GM18951 (cell line): Measurements from ENCODE around the gene EME2.

Source experiments
- POLR2A ChIP-seq: IDR thresholded peaks from 4 replicates; pipeline ENCODE4 v1.6.1; 2011; ENCODE audit warnings: mild to moderate bottlenecking; ENCODE audit not compliant: insufficient read length, insufficient read depth; ENCODE audit errors: extremely low read depth
- in situ Hi-C: fragments of 300-500 bp; cut with MboI; formaldehyde crosslinking; loops from one replicate; pipeline ENCODE4 v1.12.0; 2022; ENCODE audit warnings: low sequenced_read_pairs, mixed read lengths, inconsistent platforms; ENCODE audit not compliant: unreplicated experiment

EME2 gene

GRCh38 chr16:1820946-1821290, 48.3 kb downstream of the EME2 start:
- in situ Hi-C loops: no loop called here
- TF ChIP-seq POLR2A: no peak

- in situ Hi-C loops: no loop called here
- TF ChIP-seq POLR2A: no peak
Observed at GRCh38 chr16:1821861-1822611, 49.4 kb downstream of the EME2 start.

- in situ Hi-C loops: no loop called here
- TF ChIP-seq POLR2A: no peak
Observed at GRCh38 chr16:1822801-1823200, 50.2 kb downstream of the EME2 start.

GRCh38 chr16:1823821-1824220, 51.2 kb downstream of the EME2 start:
- in situ Hi-C loops: no loop called here
- no peak for TF ChIP-seq POLR2A

- TF ChIP-seq POLR2A: no peak
- in situ Hi-C loops: no loop called here
Observed at GRCh38 chr16:1825381-1825863, 52.8 kb downstream of the EME2 start.
